Measurements from ENCODE around the gene LCE1F.

LCE1F gene, protein sequence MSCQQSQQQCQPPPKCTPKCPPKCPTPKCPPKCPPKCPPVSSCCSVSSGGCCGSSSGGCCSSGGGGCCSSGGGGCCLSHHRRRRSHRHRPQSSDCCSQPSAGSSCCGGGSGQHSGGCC

GRCh38 chr1:152774875-152775274, at the start of gene LCE1F:
LCE1F (plus strand) TSS chr1:152775140; CDS start chr1:152776372, 1,232 bp downstream.
- DNase-seq (ENCODE audit: low read depth): no peak

- no peak for DNase-seq (ENCODE audit: low read depth)
Measured at GRCh38 chr1:152725261-152725660, 49.7 kb upstream of the LCE1F start.

DNA sequence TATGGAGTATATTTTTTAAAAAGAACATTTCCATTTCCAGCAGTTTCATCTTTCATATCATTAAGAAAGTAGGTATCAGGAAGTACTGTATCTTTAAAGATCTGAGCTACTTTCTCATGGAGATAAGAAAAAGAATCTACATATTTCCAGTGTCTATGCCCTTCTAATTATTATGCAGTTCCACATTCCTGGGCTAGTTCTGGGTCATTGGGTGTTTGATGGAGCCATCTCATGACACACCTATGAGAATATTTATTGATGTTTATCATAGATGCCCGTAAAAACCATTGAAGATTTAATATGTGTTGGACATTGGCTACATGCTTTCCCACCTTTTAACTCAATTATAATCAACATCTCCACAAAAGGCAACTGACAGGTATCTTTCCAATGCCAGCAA, 46.0 kb upstream of the LCE1F start:
- no peak for DNase-seq (ENCODE audit: low read depth)

GRCh38 chr1:152735648-152736047, 39.3 kb upstream of the LCE1F start:
- DNase-seq (ENCODE audit: low read depth): no peak

GRCh38 chr1:152737997-152738396, 36.9 kb upstream of the LCE1F start:
- no peak for DNase-seq (ENCODE audit: low read depth)

DNA sequence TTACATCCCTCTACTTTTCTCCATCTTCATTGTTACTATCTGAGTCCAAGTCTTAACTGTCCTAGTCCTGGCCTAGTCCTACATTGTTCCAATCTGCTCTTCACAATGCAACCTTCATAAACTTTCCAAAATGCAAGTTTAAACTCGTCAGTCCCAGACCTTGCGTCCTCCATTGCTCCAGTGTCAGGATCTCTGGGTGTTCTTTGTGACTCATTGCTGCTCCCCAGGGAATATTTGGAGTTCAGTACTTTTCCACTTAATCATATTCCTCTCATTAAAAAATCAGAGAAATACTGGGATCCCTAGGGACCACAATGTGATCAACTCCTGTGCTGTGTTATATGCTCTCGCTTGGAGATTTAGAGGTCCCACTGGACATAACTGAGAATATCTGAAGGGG, 35.1 kb upstream of the LCE1F start:
- DNase-seq (ENCODE audit: low read depth): no peak

DNA sequence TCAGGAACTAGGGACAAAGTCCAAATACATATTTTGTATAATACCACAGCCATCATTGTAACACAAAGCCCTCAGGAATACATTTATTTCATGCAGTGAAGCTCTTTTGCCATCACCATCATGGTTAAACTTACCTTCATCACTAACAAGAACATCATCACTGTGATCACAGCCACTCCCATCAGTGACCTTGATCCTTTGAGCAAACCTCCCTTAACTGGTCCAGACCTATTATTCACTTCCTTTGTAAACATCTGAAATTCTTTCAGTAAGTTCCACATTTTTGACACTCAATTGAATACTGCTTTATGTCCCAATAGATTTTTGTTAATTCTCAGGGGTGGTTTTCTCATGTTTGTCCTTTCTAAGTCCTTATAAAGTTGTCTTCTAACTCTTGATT, 33.3 kb upstream of the LCE1F start:
- DNase-seq (ENCODE audit: low read depth): no peak

DNA sequence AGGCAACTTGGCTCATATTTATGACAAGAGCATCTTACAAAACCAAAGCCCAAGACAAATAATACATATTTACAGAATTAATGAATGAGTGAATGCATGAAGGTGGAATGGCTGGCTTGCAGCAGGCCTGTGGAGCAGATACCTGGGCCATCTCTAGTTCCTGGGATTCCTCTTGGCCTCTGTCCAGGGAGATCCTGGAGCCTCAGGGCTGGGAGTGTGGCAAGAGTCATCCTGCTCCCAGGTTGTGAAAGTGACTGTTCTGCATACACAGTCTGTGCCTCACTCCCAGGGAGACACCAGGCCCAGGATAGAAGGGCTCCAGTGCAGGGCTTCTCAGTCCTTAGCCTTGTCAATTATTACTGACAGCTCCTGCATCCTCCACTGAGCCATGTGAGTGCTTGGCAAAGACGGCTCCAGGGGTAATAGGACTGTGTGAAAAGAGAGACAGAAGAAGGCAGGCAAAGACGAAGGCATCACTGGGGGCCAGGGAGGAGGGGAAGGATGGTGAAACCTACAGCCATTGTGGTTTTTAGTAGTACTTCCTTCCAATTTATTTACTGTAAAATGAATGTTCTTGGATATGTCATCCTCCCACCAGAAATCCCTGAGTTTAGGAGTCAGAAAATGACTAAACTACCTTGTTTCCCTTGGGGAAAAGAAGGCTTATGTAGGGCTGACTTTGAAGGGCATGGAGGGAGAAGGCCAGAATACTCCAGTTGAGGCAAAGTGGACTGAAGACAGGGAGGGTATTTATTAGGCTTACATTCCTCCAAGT, 31.4 kb upstream of the LCE1F start:
- no peak for DNase-seq (ENCODE audit: low read depth)

DNA sequence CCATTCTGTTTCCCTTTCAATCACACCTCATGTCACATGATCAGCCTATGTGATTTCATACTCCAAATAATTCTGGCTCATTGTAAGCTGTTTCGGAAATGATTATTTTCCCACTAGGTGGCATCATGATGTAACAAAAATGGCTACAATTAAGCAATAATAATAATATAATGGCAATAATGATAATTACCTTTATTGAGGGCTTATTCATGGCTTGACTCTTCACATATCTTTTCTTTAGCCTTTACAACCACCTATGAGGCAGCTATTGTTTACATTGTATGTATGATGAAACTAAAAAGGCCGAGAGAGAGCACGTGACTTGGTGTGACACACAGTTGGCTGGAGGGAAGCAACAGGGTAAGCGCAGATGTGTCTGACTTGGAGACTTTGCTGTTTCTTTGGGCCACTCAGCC, 29.6 kb upstream of the LCE1F start:
- no peak for DNase-seq (ENCODE audit: low read depth)

GRCh38 chr1:152745765-152746444, 29.0 kb upstream of the LCE1F start:
- DNase-seq (ENCODE audit: low read depth): no peak

- DNase-seq (ENCODE audit: low read depth): no peak
Measured at GRCh38 chr1:152747831-152748230, 27.1 kb upstream of the LCE1F start.

- no peak for DNase-seq (ENCODE audit: low read depth)
Measured at GRCh38 chr1:152752225-152752624, 22.7 kb upstream of the LCE1F start.

- DNase-seq (ENCODE audit: low read depth): no peak
Measured at GRCh38 chr1:152753586-152753985, 21.4 kb upstream of the LCE1F start.

DNA sequence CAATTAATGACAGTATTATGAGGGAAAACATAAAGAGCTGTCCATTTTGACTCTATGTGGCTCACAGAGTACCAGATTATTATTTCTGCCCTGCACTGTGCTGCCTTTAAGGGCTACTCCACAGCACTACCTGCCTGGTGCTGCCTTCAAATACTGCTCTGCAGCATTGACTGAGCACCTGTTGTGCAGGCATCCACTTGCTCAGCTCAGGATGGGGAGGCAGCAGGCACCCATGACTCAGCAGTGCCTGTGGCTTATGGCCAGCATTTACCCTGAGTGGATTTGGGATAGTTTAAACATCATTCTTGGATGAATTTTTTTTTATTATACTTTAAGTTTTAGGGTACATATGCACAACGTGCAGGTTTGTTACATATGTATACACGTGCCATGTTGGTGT, 18.1 kb upstream of the LCE1F start:
- no peak for DNase-seq (ENCODE audit: low read depth)

DNA sequence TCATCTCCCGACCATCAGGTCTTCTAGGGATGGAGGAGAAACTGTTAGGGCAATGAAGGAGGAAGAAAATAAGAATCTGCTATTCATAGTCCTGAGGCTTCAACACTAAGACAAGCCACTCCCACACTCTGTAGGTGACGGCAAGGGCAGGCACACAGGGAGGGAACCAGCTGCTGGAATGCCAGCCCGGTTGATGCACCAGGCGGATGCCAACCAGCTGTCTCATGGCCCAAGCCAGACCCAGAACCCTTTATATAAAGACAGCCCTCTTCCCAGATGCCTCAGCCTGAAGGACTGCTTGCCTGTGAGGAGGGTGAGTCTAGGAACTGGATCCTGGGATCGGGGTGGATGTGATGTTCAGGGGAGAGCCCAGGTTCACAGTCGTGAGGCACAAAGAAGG, 17.2 kb upstream of the LCE1F start, which contains the start of gene KPRP:
KPRP (plus strand) TSS at position 279 of the 400 bp plus-strand sequence. CDS start 1,564 bp downstream, outside the sequence.
- DNase-seq (ENCODE audit: low read depth): no peak

DNA sequence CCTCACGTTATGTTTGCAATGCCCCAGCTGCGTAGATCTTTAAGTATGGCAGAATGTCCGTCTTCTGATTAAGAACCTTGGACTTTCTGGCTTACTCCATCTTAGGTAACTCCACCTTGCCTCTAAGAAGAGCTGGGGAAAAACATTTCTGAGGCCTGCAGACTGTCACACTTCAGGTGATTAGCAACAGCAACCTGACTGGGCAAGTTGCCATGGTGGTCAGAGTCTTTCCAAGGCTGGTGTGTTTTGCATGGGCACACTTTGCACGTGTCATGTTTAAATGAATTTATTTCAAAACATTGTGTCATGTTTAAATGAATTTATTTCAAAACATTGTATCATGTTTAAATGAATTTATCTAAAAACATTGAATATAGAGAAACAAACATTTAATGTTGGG, 16.3 kb upstream of the LCE1F start:
- DNase-seq (ENCODE audit: low read depth): no peak

DNA sequence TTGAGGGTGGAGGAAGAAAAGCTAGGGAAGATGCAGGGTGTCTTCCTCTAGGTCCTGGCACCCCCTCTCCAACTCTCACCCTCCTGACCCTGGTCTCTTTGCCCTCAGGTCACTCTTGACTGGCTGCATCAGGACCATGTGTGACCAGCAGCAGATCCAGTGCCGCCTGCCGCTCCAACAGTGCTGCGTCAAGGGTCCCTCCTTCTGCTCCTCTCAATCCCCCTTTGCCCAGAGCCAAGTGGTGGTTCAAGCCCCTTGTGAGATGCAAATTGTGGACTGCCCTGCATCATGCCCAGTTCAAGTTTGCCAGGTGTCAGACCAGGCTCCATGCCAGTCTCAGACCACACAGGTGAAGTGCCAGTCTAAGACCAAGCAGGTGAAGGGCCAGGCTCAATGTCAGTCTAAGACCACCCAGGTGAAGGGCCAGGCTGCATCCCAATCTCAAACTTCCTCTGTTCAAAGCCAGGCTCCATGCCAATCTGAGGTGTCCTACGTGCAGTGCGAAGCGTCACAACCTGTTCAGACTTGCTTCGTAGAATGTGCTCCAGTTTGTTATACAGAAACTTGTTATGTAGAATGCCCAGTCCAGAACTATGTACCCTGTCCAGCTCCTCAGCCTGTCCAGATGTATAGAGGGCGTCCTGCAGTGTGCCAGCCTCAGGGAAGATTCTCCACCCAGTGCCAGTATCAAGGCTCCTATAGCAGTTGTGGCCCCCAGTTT, 15.3 kb upstream of the LCE1F start:
- DNase-seq (ENCODE audit: low read depth): no peak

DNA sequence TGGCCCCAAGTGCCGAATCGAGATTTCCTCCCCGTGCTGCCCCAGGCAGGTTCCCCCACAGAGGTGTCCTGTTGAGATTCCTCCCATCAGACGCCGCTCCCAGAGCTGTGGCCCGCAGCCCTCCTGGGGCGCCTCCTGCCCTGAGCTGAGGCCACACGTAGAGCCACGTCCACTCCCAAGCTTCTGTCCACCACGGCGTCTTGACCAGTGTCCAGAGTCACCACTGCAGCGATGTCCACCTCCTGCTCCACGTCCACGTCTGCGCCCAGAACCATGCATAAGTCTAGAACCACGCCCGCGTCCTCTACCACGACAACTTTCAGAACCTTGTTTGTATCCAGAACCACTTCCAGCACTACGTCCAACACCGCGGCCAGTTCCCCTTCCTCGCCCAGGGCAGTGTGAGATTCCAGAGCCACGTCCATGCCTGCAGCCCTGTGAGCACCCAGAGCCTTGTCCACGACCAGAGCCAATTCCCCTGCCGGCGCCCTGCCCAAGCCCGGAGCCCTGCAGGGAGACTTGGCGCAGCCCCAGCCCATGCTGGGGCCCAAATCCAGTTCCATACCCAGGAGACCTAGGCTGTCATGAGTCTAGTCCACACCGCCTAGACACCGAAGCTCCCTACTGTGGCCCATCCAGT, 14.3 kb upstream of the LCE1F start:
- no peak for DNase-seq (ENCODE audit: low read depth)

- no peak for DNase-seq (ENCODE audit: low read depth)
Measured at GRCh38 chr1:152761609-152762213, 13.2 kb upstream of the LCE1F start.

GRCh38 chr1:152768847-152769533, 6.0 kb upstream of the LCE1F start:
- no peak for DNase-seq (ENCODE audit: low read depth)

GRCh38 chr1:152770411-152770810, 4.5 kb upstream of the LCE1F start:
- no peak for DNase-seq (ENCODE audit: low read depth)

All from activated T-cell treated with anti-CD3 and anti-CD28 coated beads for 1 hour (primary cell).